ENCODE measurements around the gene GLIPR2.
"Not testable (repeated sequence)": the region's sequence is repeated elsewhere in the genome, so short reads cannot be mapped to it uniquely, and the experiment has no call there.

GLIPR2 gene

GRCh38 chr9:36145970-36146369, 9.4 kb downstream of the GLIPR2 start:
- DNase-seq = no peak

GRCh38 chr9:36146651-36147050, 10.1 kb downstream of the GLIPR2 start:
- no peak for DNase-seq

- DNase-seq = no peak
These were observed 11.1 kb downstream of the GLIPR2 start for GRCh38 chr9:36147441-36148175.

GRCh38 chr9:36148311-36149051, 11.9 kb downstream of the GLIPR2 start:
- no peak for DNase-seq

- DNase-seq = no peak
These were observed 12.7 kb downstream of the GLIPR2 start for GRCh38 chr9:36149197-36149596.

GRCh38 chr9:36150574-36151315, 14.2 kb downstream of the GLIPR2 start:
- no peak for DNase-seq

GRCh38 chr9:36151316-36152210, 15.0 kb downstream of the GLIPR2 start:
- no peak for DNase-seq

GRCh38 chr9:36152741-36153438, 16.4 kb downstream of the GLIPR2 start:
- no peak for DNase-seq

- no peak for DNase-seq
These were observed 17.2 kb downstream of the GLIPR2 start for GRCh38 chr9:36153746-36154145.

- DNase-seq = no peak
These were observed 17.9 kb downstream of the GLIPR2 start for GRCh38 chr9:36154331-36154952.

- DNase-seq = no peak
These were observed 19.6 kb downstream of the GLIPR2 start for GRCh38 chr9:36156116-36156515.

- DNase-seq = no peak
These were observed 21.6 kb downstream of the GLIPR2 start for GRCh38 chr9:36158122-36158521.

- DNase-seq = no peak
These were observed 22.4 kb downstream of the GLIPR2 start for GRCh38 chr9:36158917-36159316.

GRCh38 chr9:36159509-36159908, 23.0 kb downstream of the GLIPR2 start:
- DNase-seq = not testable (repeated sequence)

- DNase-seq = not testable (repeated sequence)
These were observed 23.6 kb downstream of the GLIPR2 start for GRCh38 chr9:36160126-36160525.

GRCh38 chr9:36161187-36161586, 24.7 kb downstream of the GLIPR2 start:
- no peak for DNase-seq

- no peak for DNase-seq
These were observed 25.7 kb downstream of the GLIPR2 start for GRCh38 chr9:36162211-36162738.

- DNase-seq = no peak
These were observed 26.7 kb downstream of the GLIPR2 start for GRCh38 chr9:36163049-36163785.

- DNase-seq = no peak
These were observed 27.2 kb downstream of the GLIPR2 start for GRCh38 chr9:36163786-36164170.

- no peak for DNase-seq
These were observed 27.8 kb downstream of the GLIPR2 start for GRCh38 chr9:36164372-36164771.

GRCh38 chr9:36164989-36165388, 28.5 kb downstream of the GLIPR2 start:
- no peak for DNase-seq
